ENCODE data around the gene SLC23A2. TPM values are rescaled to one million over a fixed set of nuclear protein-coding genes. Genes with fewer than 3 reads are reported as not detected.
"Not testable (repeated sequence)": the region's sequence is repeated elsewhere in the genome, so short reads cannot be mapped to it uniquely, and the experiment has no call there.

SLC23A2 gene
- polyA plus RNA-seq, 3 donors, result 3.3 to 28.4 (median 6.4) TPM

- Histone ChIP-seq H3K27ac (ENCODE audit: low read depth in 1 of 2, low read length in 2 of 2) (peak overlapping the region; percentile 47 to 74), H3K27me3 (ENCODE audit: control insufficient read depth in 2 of 2, insufficient read depth in 2 of 2, low read length in 2 of 2) (no peaks in the 10 kb centered on the region), H3K9ac (ENCODE audit: insufficient read depth, low read length, poor library complexity, severe bottlenecking) (no peak overlapping the region), H3K4me3 (replicated peaks in 1 of 3; ENCODE audit: low read depth in 2 of 3, low read length in 3 of 3) (peak overlapping the region in 1 of 3 experiments; percentile 47), H3K9me3 (replicated peaks in 1 of 2; ENCODE audit: control insufficient read depth in 1 of 2, insufficient read depth in 1 of 2, low read length in 2 of 2) (no peaks in the 10 kb centered on the region), H3K4me1 (ENCODE audit: control insufficient read depth in 1 of 2, insufficient read depth in 2 of 2, low read length in 2 of 2) (peaks cover 27 to 34% of the 10 kb centered on the region in 2 donors), H3K36me3 (replicated peaks in 1 of 2; ENCODE audit: control insufficient read depth in 1 of 2, insufficient read depth in 2 of 2, low read length in 2 of 2) (no peaks in the 10 kb centered on the region), H3K4me2 (replicated peaks; ENCODE audit: extremely low read depth, low read length, poor library complexity, severe bottlenecking) (peak overlapping the region; percentile 26), H3K79me2 (ENCODE audit: insufficient read depth, low read length) (no peaks in the 10 kb centered on the region), H2AFZ (ENCODE audit: insufficient read depth, low read depth, low read length, poor library complexity, severe bottlenecking) (no peak overlapping the region), H4K20me1 (ENCODE audit: insufficient read depth, low read length) (no peaks in the 10 kb centered on the region)
- Mint-ChIP-seq H3K36me3 (no peaks in the 10 kb centered on the region), H3K4me1 (peaks cover 29% of the 10 kb centered on the region), H3K27me3 (ENCODE audit: low read depth in 3 of 3) (peaks cover 0 to 10% (median 2%) of the 10 kb centered on the region in 3 donors), H3K27ac (peak overlapping the region; percentile 62 to 95 (median 90)), H3K9me3 (peaks cover 0 to 3% (median 0%) of the 10 kb centered on the region in 7 donors), H3K4me3 (peak overlapping the region in 1 of 2 donors; percentile 80)
- TF ChIP-seq, protein P1, sequence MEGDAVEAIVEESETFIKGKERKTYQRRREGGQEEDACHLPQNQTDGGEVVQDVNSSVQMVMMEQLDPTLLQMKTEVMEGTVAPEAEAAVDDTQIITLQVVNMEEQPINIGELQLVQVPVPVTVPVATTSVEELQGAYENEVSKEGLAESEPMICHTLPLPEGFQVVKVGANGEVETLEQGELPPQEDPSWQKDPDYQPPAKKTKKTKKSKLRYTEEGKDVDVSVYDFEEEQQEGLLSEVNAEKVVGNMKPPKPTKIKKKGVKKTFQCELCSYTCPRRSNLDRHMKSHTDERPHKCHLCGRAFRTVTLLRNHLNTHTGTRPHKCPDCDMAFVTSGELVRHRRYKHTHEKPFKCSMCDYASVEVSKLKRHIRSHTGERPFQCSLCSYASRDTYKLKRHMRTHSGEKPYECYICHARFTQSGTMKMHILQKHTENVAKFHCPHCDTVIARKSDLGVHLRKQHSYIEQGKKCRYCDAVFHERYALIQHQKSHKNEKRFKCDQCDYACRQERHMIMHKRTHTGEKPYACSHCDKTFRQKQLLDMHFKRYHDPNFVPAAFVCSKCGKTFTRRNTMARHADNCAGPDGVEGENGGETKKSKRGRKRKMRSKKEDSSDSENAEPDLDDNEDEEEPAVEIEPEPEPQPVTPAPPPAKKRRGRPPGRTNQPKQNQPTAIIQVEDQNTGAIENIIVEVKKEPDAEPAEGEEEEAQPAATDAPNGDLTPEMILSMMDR (IDR thresholded peaks at IDR 0.05), result no peak
- intact Hi-C loops (cut with micrococcal nuclease), result no loop called here
- 0% methylated on average over 4 of the region's 5 CpGs for WGBS (ENCODE audit: insufficient coverage)
- DNase-seq, result peak; percentile 47 to 80 (median 73)
These were observed 7.4 kb upstream of the SLC23A2 start for GRCh38 chr20:5008759-5009158.

GRCh38 chr20:5005326-5005725, 4.0 kb upstream of the SLC23A2 start:
- Mint-ChIP-seq H3K9me3 (peaks cover 0 to 3% (median 0%) of the 10 kb centered on the region in 7 donors), H3K4me1 (peaks cover 36% of the 10 kb centered on the region), H3K36me3 (no peaks in the 10 kb centered on the region), H3K27ac (no peak overlapping the region), H3K4me3 (no peak overlapping the region), H3K27me3 (ENCODE audit: low read depth in 3 of 3) (peaks cover 0 to 12% (median 2%) of the 10 kb centered on the region in 3 donors)
- H3K27ac ChIP-seq (ENCODE audit: low read depth in 1 of 2, low read length in 2 of 2), result no peak overlapping the region
- no peak overlapping the region for H3K4me2 ChIP-seq (replicated peaks; ENCODE audit: extremely low read depth, low read length, poor library complexity, severe bottlenecking)
- H4K20me1 ChIP-seq (ENCODE audit: insufficient read depth, low read length), result no peaks in the 10 kb centered on the region
- no peak overlapping the region for H2AFZ ChIP-seq (ENCODE audit: insufficient read depth, low read depth, low read length, poor library complexity, severe bottlenecking)
- TF ChIP-seq, protein P1 (IDR thresholded peaks at IDR 0.05), result no peak
- no peak for DNase-seq
- intact Hi-C loops (cut with micrococcal nuclease), result no loop called here
- peaks cover 32 to 38% of the 10 kb centered on the region in 2 donors for H3K4me1 ChIP-seq (ENCODE audit: control insufficient read depth in 1 of 2, insufficient read depth in 2 of 2, low read length in 2 of 2)
- no peak overlapping the region for H3K4me3 ChIP-seq (replicated peaks in 1 of 3; ENCODE audit: low read depth in 2 of 3, low read length in 3 of 3)
- no peaks in the 10 kb centered on the region for H3K9me3 ChIP-seq (replicated peaks in 1 of 2; ENCODE audit: control insufficient read depth in 1 of 2, insufficient read depth in 1 of 2, low read length in 2 of 2)
- H3K36me3 ChIP-seq (replicated peaks in 1 of 2; ENCODE audit: control insufficient read depth in 1 of 2, insufficient read depth in 2 of 2, low read length in 2 of 2), result no peaks in the 10 kb centered on the region
- H3K9ac ChIP-seq (ENCODE audit: insufficient read depth, low read length, poor library complexity, severe bottlenecking), result no peak overlapping the region
- no CpG with 5 or more reads among the region's 4 CpGs for WGBS (ENCODE audit: insufficient coverage)
- peaks cover 6% of the 10 kb centered on the region for H3K79me2 ChIP-seq (ENCODE audit: insufficient read depth, low read length)
- H3K27me3 ChIP-seq (ENCODE audit: control insufficient read depth in 2 of 2, insufficient read depth in 2 of 2, low read length in 2 of 2), result no peaks in the 10 kb centered on the region

- peaks cover 36% of the 10 kb centered on the region for H3K4me1 Mint-ChIP-seq
- not testable (repeated sequence) for H3K4me3 Mint-ChIP-seq
These were observed 3.5 kb upstream of the SLC23A2 start for GRCh38 chr20:5004825-5005224.

More at GRCh38 chr20:5004825-5005224, 3.5 kb upstream of the SLC23A2 start:
- not testable (repeated sequence) for H3K27ac Mint-ChIP-seq; H3K4me3 ChIP-seq (replicated peaks in 1 of 3; ENCODE audit: low read depth in 2 of 3, low read length in 3 of 3); H3K9ac ChIP-seq (ENCODE audit: insufficient read depth, low read length, poor library complexity, severe bottlenecking); DNase-seq; H3K36me3 Mint-ChIP-seq; H3K27ac ChIP-seq (ENCODE audit: low read depth in 1 of 2, low read length in 2 of 2); H3K9me3 ChIP-seq (replicated peaks in 1 of 2; ENCODE audit: control insufficient read depth in 1 of 2, insufficient read depth in 1 of 2, low read length in 2 of 2); H3K27me3 ChIP-seq (ENCODE audit: control insufficient read depth in 2 of 2, insufficient read depth in 2 of 2, low read length in 2 of 2); H3K9me3 Mint-ChIP-seq; H2AFZ ChIP-seq (ENCODE audit: insufficient read depth, low read depth, low read length, poor library complexity, severe bottlenecking); H4K20me1 ChIP-seq (ENCODE audit: insufficient read depth, low read length); H3K4me2 ChIP-seq (replicated peaks; ENCODE audit: extremely low read depth, low read length, poor library complexity, severe bottlenecking); H3K36me3 ChIP-seq (replicated peaks in 1 of 2; ENCODE audit: control insufficient read depth in 1 of 2, insufficient read depth in 2 of 2, low read length in 2 of 2)
- intact Hi-C loops (cut with micrococcal nuclease), result loop anchor here (5.0 kb wide), 2 partner anchors 32 to 97 kb away; no protein-coding TSS in a partner anchor
- no CpG with 5 or more reads among the region's 8 CpGs for WGBS (ENCODE audit: insufficient coverage)
- Histone ChIP-seq H3K79me2 (ENCODE audit: insufficient read depth, low read length) (peaks cover 11% of the 10 kb centered on the region), H3K4me1 (ENCODE audit: control insufficient read depth in 1 of 2, insufficient read depth in 2 of 2, low read length in 2 of 2) (peaks cover 34 to 38% of the 10 kb centered on the region in 2 donors)
- peaks cover 0 to 12% (median 2%) of the 10 kb centered on the region in 3 donors for H3K27me3 Mint-ChIP-seq (ENCODE audit: low read depth in 3 of 3)
